HG02571 (cell line): ENCODE results near the gene RFX3.
A peak's percentile ranks its signal among the peaks of the same experiment; 100 is the strongest.

ENCODE experiments used
- ATAC-seq: cut with Tn5 transposase; IDR thresholded peaks from one replicate; pipeline ENCODE4 v1.9.1; 2021; ENCODE audit warnings: mild to moderate bottlenecking, moderate library complexity; ENCODE audit not compliant: unreplicated experiment

Gene RFX3

GRCh38 chr9:3435732-3436131, 90.1 kb downstream of the RFX3 start:
- ATAC-seq = no peak

- ATAC-seq = no peak
Observed at GRCh38 chr9:3434594-3434993, 91.2 kb downstream of the RFX3 start.

- ATAC-seq = no peak
Observed at GRCh38 chr9:3433754-3434153, 92.0 kb downstream of the RFX3 start.

- ATAC-seq = no peak
Observed at GRCh38 chr9:3433066-3433465, 92.7 kb downstream of the RFX3 start.

GRCh38 chr9:3431890-3432289, 93.9 kb downstream of the RFX3 start:
- no peak for ATAC-seq

DNA sequence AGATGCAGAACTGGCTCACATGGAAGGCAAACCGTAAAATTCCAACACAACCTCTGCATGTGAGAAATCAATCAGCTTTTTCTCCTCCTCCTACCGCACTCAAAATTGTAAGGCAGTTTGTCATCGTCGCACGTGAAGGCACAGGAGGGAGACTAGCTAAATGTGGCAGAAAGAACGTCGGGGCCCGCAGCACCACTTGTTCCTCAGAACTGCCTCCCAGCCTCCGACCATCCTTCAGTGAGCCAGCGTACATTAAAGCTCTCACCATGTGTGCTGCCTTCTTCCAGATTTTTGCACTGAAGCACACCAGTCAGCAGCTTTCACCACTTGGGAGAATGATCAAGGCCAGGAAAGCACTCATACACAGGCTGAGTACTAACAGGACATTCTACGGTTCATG, 105.9 kb downstream of the RFX3 start:
- ATAC-seq = no peak

GRCh38 chr9:3415906-3416305, 109.9 kb downstream of the RFX3 start:
- ATAC-seq = no peak

GRCh38 chr9:3413984-3414383, 111.8 kb downstream of the RFX3 start:
- no peak for ATAC-seq

GRCh38 chr9:3410461-3410860, 115.3 kb downstream of the RFX3 start:
- no peak for ATAC-seq

DNA sequence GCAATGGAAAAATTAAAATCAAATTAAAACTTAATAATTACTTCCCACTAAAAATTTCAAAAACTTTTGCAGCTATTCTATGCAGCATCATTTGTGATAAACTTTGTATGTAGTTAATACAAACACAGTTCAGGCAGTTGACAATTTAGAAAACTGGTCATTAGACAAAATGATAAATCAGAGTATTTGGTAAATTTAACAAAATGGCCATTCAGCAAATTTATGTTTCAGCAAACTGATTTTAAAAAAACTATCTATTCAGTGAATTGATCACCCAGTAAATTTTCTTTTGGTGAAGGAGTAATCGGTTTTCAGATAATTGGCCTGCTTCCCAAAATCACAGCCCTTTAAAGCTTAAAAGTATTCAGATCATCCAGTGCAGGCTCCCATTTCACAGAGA, 116.3 kb downstream of the RFX3 start:
- no peak for ATAC-seq

GRCh38 chr9:3403315-3403714, 122.5 kb downstream of the RFX3 start:
- ATAC-seq = no peak

DNA sequence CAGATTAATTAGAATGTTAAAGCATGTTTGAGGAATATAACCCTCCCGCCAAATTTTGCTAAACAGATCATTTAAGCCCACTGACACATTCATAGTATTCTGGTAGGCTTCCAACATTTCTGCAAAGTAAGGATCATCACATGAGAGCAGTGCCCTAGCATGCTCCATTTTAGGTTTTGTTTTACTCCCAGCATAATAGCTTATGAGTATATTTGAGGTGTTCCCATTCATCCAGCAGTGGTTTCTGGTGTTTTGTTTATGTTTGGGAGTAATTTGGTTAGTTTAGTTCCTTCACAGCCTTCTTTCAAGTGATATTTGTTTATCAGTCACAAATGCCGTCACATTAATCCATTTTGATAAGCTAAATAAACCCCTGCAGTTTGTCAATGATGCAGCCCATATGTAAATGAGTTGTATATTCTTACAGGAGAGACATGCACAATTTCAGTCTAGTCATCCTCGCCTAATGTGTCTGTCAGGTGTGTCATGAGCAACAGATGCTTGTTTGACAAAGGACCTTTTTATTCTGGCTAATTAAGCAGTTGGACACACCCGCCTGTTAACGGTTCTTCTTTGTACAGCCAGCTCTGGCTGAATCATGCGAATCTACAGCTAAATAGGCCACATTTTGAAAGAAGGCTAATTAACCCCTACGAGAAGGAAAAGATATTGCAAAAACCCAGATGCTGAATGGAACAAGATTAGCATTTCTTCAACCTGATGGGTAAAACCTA, 124.4 kb downstream of the RFX3 start:
- ATAC-seq = no peak

DNA sequence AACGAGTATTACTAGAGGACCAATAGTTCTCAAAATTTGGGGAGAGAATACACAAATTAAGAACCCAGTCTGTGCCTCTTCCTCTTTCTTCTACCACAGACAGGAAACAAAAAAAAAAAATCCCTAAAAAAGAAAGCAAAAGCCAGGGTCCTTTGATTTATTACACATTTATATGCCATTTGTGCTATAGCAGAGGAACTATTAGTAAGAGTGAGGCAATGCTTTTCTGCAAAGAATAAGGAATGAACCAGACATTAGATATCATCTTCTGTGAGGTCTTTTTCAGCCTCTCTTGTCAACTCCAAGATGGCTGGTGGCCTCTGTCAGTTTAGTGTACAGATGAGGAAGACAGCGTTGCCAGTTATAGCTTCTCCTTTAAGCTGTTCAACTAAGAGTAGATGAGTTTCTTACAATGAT, 127.6 kb downstream of the RFX3 start:
- no peak for ATAC-seq

DNA sequence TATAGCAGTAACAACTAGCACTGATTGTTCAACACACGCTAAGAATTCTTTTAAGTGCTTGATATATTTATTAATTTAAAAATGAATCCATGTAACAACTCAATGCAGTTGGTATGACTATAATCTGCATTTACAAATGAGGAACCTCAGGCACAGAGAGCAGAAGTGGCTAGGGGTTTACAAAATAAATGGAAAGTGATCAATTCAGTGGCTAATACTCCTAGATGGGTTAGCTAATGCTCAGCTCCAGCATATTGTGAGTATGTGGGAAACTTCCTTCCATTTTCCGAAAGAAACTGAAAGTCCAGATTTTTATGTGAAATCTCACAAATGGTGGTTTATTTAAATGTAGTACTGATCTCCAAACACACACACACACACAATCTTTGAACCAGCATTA, 128.0 kb downstream of the RFX3 start:
- ATAC-seq = no peak

GRCh38 chr9:3391414-3391813, 134.4 kb downstream of the RFX3 start:
- no peak for ATAC-seq

- no peak for ATAC-seq
Observed at GRCh38 chr9:3386753-3387152, 139.0 kb downstream of the RFX3 start.

GRCh38 chr9:3385871-3386270, 139.9 kb downstream of the RFX3 start:
- peak; percentile 87 for ATAC-seq

GRCh38 chr9:3371842-3372241, 154.0 kb downstream of the RFX3 start:
- ATAC-seq = no peak

- no peak for ATAC-seq
Observed at GRCh38 chr9:3370715-3371114, 155.1 kb downstream of the RFX3 start.

DNA sequence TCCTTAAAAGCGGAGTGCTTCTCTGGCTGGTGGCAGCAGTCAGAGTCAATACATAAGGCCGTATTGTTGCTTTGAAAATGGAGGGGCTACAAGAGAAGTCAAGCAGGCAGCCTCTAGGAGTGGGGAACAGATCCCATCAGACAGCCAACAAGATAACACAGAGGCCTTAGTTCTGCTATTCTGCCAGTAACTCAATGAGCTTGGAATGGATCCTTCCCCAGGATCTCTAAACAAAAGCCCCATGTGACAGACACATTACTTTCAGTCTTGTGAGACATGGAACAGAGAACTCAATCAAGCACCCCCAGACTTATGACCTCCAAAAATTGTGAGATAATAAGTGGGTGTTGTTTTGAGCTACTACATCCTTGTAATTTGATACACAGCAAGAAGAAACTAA, 158.6 kb downstream of the RFX3 start:
- ATAC-seq = no peak

DNA sequence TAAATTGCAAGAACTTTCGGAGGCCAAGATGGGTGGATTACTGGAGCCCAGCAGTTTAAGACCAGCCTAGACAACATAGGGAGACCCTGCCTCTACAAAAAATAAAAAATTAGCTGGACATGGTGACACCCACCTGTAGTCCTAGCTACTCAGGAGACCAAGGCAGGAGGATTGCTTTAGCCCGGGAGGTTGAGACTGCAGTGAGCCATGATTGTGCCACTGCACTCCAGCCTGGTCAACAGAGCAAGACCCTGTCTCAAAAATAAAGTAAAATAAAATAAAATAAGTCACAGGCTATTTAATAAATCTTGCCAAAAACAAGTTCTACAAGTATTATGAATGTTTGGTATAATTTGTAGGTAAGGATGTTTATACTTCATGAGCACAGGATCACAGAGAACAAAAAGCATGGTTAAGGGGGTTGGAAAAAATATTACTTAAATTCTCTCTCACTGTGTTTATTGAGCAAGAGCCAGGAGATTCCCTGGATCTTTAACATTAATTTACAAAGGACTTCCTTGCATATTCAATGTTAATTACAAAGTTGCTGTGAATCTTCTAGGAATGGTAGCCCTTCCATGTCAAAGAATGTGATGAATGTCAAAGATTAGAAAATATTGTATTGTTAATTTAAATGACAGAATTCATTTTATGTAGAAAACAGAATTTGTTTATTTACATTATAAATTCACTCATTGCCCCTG, 164.0 kb downstream of the RFX3 start:
- no peak for ATAC-seq

DNA sequence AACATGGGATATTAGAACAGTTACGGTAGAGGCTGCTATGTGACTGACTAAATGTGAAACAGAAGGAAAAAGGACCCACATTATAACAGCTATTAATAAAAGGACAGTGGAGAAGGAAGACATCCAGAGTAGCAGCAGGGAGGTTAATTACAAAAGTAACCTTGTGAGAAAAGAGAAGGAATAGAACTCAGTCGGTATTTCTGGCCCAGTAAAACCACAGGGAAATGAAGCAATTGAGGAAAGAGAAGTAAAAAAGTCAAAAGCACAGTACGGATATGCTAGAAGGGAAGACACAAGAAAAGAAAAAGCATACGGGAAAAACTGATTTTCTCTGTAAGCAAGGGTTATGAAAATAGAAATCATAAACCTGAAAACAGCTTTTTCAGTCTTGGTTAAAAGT, 164.7 kb downstream of the RFX3 start:
- no peak for ATAC-seq

GRCh38 chr9:3360245-3360644, 165.6 kb downstream of the RFX3 start:
- no peak for ATAC-seq
